ENCODE data around the gene BDNF.
A peak's percentile ranks its signal among the peaks of the same experiment; 100 is the strongest.

BDNF gene

DNA sequence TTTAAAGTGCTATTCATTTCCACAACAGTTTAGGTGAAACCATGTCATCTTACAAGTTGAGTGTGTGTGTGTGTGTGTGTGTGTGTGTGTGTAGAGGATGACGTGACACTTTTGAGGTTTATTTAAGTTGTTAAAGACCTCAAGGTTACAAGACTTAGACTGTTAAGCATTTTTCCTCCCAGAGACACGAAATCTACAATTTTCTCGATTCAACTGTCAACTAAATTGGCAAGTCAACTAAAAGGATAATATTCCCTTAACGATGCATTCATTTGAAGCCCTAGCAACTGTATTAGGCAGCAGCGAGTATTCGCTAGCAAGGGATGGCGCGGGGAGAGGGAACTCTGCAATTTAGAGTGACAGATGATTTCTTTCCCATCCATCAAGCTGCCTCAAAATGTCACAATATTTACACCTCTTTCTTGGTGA, 17.6 kb upstream of the BDNF start:
- Mint-ChIP-seq H3K4me3 (no peak overlapping the region), H3K27me3 (peaks cover 69% of the 10 kb centered on the region), H3K4me1 (ENCODE audit: low read depth) (peaks cover 11% of the 10 kb centered on the region)

DNA sequence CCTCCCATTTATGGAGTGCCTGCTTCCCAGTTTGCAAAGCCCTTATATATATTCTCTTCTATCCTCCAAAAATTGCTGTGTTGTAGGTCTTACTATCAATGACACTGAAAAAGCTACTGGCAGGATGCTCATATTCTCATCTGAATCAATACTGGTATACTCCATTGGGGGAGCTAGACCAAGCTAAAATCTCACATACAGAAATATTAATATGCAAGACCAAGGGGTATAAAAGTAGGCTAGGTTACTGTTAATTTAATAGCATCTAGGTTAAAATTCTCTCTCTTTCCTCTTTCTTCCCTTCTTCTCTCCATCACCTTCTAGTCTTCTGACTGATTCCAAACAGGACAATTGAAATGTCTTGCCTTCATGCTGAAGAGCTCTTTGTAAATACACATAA, 17.1 kb upstream of the BDNF start:
- Mint-ChIP-seq H3K27me3 (peaks cover 65% of the 10 kb centered on the region), H3K36me3 (ENCODE audit: low read depth) (peaks cover 1% of the 10 kb centered on the region), H3K4me3 (no peak overlapping the region), H3K27ac (no peak overlapping the region), H3K9me3 (peaks cover 16% of the 10 kb centered on the region), H3K4me1 (ENCODE audit: low read depth) (peaks cover 11% of the 10 kb centered on the region)
- DNase-seq, result no peak

More for the DNA sequence above, 17.6 kb upstream of the BDNF start:
- H3K27ac Mint-ChIP-seq, result no peak overlapping the region
- no peak for DNase-seq
- H3K9me3 Mint-ChIP-seq, result peaks cover 16% of the 10 kb centered on the region
- peaks cover 1% of the 10 kb centered on the region for H3K36me3 Mint-ChIP-seq (ENCODE audit: low read depth)

DNA sequence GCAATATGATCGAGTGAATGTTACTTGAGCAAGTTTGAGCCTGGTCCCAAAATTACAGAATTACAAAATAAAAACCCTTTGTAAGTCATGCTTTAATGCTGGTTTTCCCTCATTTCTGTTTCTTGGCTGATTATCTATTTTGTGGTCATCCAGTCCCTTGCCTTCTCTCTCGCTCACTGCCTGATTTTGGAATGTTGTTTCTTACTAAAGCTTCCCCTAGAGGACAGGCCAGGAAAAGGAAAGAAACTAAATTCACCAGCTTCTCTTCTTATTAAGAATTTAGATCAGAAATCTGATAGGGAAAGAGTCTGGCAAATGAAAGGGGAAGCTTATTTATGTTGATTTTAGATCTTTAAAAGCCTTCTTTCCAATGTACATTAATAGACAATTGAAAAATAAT, 16.6 kb upstream of the BDNF start:
- H3K27me3 Mint-ChIP-seq, result peaks cover 60% of the 10 kb centered on the region
- peaks cover 7% of the 10 kb centered on the region for H3K4me1 Mint-ChIP-seq (ENCODE audit: low read depth)
- H3K27ac Mint-ChIP-seq, result no peak overlapping the region
- no peak overlapping the region for H3K4me3 Mint-ChIP-seq
- peaks cover 1% of the 10 kb centered on the region for H3K36me3 Mint-ChIP-seq (ENCODE audit: low read depth)
- DNase-seq, result no peak
- peaks cover 16% of the 10 kb centered on the region for H3K9me3 Mint-ChIP-seq

DNA sequence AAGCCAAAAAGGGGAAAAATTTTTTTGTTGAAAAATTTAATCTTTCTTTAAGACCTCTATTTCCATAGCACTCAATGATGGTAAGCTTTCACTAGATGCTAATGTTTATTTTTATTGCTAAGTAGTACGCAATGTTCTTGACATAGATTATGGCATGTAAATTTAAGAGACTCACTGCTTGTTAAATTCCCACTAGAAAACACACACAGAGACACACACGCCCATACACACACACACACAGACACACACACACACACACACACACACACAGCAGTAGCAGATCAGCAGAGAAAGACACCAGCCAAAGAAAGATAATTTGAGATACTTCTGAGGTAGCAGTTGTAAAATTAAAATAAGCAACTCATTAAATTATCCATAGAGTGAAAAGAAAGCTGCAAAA, 16.0 kb upstream of the BDNF start:
- no peak overlapping the region for H3K4me3 Mint-ChIP-seq
- peaks cover 2% of the 10 kb centered on the region for H3K4me1 Mint-ChIP-seq (ENCODE audit: low read depth)
- H3K9me3 Mint-ChIP-seq, result peaks cover 14% of the 10 kb centered on the region
- DNase-seq, result no peak
- no peak overlapping the region for H3K27ac Mint-ChIP-seq
- H3K27me3 Mint-ChIP-seq, result peaks cover 57% of the 10 kb centered on the region
- H3K36me3 Mint-ChIP-seq (ENCODE audit: low read depth), result peaks cover 1% of the 10 kb centered on the region

DNA sequence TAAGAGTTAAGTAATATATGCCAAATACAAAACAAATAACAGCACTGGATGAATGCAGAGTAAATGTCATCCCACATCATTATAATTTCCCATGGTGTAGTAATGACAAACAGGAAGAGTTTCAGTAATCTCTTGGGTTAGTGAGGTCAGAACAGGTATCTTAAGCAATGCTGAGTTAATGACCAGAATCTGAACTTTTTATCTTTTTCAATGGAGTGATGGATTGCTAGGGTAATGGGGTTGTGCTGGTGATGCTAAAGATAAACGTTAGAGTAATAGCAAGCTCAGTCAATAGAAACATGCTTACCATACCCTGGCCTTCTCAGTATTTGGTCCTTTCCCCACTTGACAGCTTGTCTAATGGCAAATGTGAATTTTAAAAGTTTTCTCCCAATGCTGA, 11.5 kb upstream of the BDNF start:
- Mint-ChIP-seq H3K9me3 (no peaks in the 10 kb centered on the region), H3K27me3 (peaks cover 33% of the 10 kb centered on the region)

DNA sequence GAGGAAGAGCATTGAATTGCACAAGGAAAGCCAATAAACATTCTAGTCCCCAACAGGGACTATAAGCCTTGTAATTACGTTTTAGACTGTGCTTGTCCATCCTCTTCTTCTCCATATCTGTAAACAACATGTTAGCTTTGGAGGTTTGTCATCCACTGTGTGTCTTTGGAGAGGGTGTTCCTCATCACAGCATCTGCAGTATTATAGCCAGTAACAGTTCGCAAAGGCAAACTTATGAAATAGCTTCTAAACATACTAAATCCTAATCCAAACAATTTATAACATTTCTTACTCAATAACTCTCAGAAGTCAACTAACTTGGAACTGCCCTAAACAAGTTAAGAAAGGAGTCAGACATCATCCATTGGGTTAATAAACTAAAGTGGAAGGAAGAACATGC, 10.3 kb upstream of the BDNF start:
- Mint-ChIP-seq H3K4me1 (ENCODE audit: low read depth) (no peaks in the 10 kb centered on the region), H3K9me3 (no peaks in the 10 kb centered on the region), H3K36me3 (ENCODE audit: low read depth) (no peaks in the 10 kb centered on the region), H3K27ac (no peak overlapping the region), H3K4me3 (no peak overlapping the region), H3K27me3 (peaks cover 37% of the 10 kb centered on the region)
- no peak for DNase-seq

More for the DNA sequence above, 11.5 kb upstream of the BDNF start:
- Mint-ChIP-seq H3K36me3 (ENCODE audit: low read depth) (no peaks in the 10 kb centered on the region), H3K4me1 (ENCODE audit: low read depth) (no peaks in the 10 kb centered on the region), H3K4me3 (no peak overlapping the region), H3K27ac (no peak overlapping the region)
- no peak for DNase-seq

DNA sequence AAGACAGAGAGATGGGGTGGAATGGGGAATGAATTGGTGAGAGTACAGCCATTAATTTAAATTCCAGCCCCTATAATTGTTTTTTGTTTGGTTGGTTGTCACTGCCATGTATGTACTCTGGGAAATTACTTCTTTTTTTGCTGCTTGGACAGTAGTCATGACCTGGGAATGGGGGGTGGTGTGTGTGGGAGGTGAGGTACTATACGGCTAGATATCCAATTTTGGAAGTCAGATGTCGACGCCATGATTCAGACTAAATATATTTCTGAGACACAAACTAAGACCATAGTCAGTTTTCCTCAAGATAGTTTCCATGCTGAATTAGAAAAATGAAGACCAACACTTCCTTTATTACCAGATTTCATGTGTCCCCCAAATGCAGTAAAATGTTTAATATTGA, 7.4 kb upstream of the BDNF start:
- no peak overlapping the region for H3K27ac Mint-ChIP-seq
- DNase-seq, result no peak
- no peaks in the 10 kb centered on the region for H3K36me3 Mint-ChIP-seq (ENCODE audit: low read depth)
- no peak overlapping the region for H3K4me3 Mint-ChIP-seq
- no peaks in the 10 kb centered on the region for H3K9me3 Mint-ChIP-seq
- no peaks in the 10 kb centered on the region for H3K4me1 Mint-ChIP-seq (ENCODE audit: low read depth)
- peaks cover 46% of the 10 kb centered on the region for H3K27me3 Mint-ChIP-seq

DNA sequence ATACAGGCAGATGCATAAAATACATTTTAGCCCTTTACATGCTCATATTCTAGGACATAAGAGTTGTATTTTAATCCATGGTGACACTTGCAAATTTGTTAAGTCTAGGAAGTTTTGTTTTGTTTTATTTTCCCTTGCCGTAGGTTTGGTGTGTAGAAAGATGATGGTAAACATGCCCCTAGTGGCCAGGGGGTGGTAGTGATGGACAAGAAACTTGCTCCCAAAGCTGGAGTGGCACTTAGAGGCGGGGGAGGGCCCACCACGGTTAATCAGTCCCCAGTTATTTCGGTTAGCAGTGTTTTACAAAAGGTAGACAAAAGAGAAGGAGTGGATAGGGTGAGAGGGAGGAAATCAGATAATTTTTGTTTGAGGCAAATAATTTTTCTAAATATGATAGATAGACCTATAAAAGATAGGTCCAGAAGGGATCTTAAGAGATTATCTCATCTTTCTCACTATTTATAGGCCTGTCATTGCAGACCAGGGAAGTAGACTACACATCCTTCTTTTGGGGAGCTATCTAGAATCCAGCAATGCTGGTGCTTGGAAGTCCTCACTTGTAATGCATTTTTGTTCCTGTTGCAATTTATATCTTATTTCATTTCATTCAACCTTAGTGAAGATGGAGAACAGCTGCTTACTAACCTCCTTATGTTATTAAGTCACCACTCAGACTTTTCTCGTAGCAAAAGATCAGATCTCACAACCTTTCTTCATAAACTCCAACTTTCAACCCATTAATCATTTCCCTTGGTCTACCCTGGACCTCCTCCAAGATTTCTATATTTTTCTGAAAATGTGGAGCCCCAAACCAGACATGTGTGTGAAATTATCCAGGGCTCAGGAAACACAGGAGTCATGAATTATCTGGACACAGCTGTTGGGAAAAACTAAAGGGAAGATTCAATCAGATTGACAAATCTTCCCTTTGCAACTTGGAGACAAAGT, 5.9 kb upstream of the BDNF start:
- Mint-ChIP-seq H3K9me3 (no peaks in the 10 kb centered on the region), H3K4me1 (ENCODE audit: low read depth) (peaks cover 7% of the 10 kb centered on the region), H3K27ac (no peak overlapping the region), H3K36me3 (ENCODE audit: low read depth) (no peaks in the 10 kb centered on the region), H3K27me3 (peaks cover 58% of the 10 kb centered on the region), H3K4me3 (no peak overlapping the region)
- no peak for DNase-seq

DNA sequence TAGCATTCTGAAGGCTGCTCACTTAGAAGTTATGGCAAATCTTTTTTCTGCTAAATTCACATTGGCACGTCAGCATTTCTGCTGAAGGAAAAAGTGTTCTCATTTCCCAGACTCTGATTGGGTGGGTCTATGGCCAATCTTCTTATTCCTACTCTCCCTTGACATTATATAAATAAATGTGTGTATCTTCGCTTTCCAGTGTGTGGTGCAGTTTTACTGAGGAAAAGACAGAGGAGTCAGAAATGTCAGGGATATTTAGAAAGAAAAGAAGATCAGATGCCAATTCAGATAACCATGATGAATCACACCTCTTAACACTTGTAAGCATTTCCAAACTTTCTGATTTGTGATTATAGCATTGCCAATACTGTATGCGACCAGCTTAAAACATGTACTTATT, 3.2 kb upstream of the BDNF start:
- DNase-seq, result no peak

DNA sequence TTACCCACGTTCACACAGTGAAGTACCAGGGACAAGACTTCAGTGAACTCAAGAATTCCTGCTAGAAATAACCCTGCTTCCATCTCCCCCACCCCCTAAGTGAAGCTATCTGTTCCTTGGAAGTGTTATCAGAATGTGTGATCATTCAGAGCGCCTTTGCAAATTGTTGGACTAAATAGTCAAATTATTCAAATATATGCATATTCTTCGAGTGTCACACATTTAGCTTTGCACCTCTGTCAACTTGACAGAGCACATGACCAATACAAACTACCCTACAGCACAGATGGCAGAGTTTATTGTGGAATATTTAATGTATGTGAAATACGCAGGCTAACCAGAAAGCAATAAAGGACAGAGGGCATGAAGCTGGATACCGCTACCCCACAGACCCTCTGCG, 2.6 kb upstream of the BDNF start:
- Mint-ChIP-seq H3K9me3 (no peaks in the 10 kb centered on the region), H3K27ac (no peak overlapping the region), H3K36me3 (ENCODE audit: low read depth) (no peaks in the 10 kb centered on the region), H3K27me3 (peaks cover 74% of the 10 kb centered on the region), H3K4me3 (no peak overlapping the region), H3K4me1 (ENCODE audit: low read depth) (peaks cover 26% of the 10 kb centered on the region)
- DNase-seq, result no peak

More for the DNA sequence above, 3.2 kb upstream of the BDNF start:
- H3K4me3 Mint-ChIP-seq, result no peak overlapping the region
- H3K9me3 Mint-ChIP-seq, result no peaks in the 10 kb centered on the region
- no peak overlapping the region for H3K27ac Mint-ChIP-seq
- H3K36me3 Mint-ChIP-seq (ENCODE audit: low read depth), result no peaks in the 10 kb centered on the region
- H3K27me3 Mint-ChIP-seq, result peaks cover 70% of the 10 kb centered on the region
- H3K4me1 Mint-ChIP-seq (ENCODE audit: low read depth), result peaks cover 26% of the 10 kb centered on the region

DNA sequence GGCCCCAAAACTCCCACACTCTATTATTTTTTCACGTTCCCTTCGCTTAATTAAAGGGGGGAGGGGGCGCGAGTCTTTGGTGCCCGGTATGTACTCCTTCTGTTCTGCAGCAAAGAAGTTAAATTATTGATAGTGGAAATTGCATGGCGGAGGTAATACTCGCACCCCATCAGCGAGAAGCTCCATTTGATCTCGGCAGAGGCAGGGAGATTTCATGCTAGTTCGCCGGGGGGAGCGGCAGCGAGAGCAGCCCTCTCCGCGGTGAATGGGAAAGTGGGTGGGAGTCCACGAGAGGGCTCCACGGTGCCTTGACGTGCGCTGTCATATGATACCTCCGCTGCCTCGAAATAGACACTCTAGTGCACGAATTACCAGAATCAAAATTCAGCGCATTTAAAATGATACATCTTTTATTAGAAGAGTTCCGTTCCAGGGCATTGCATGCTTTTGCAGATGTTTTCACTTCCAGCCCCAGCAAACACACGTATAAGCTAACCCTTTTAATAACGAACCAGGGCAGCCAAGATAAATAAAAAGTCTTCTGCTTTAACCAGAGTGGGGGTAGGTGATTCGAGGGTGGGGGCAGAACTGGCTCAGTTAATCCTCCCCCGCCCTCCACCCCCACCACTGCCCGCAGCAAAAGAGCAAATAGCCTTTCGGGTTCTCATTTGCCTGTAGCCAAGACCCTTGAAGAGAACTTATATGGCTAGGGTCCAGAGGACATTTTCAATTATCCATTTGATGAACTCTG, 1.3 kb upstream of the BDNF start:
- H3K4me3 Mint-ChIP-seq, result peak overlapping the region; percentile 72
- no peak overlapping the region for H3K27ac Mint-ChIP-seq
- DNase-seq, result peak; percentile 30
- peaks cover 79% of the 10 kb centered on the region for H3K27me3 Mint-ChIP-seq
- peaks cover 26% of the 10 kb centered on the region for H3K4me1 Mint-ChIP-seq (ENCODE audit: low read depth)
- no peaks in the 10 kb centered on the region for H3K9me3 Mint-ChIP-seq
- H3K36me3 Mint-ChIP-seq (ENCODE audit: low read depth), result no peaks in the 10 kb centered on the region

DNA sequence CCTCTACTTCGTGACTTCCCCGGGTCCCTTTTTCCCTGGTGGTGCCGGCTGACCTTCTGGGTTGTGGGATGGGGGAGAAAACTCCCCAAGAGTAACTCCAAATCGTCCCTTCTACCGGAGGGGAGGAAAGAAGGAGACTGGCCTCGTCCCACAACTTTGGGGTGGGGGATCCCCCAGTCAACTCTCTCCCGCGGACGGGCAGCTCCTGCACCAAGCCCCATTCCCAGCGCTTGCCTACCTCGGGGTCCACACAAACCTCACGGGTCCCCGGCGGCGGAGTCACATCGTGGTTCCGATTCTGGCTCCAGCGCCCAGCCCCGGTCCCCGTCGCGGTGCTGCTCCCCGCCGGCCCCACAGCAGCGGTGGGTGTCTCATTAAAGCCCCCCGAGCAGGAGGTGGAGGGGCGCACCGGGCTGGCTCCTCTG, 317 bp downstream of the BDNF start:
- Mint-ChIP-seq H3K27ac (no peak overlapping the region), H3K27me3 (peaks cover 83% of the 10 kb centered on the region), H3K4me1 (ENCODE audit: low read depth) (peaks cover 26% of the 10 kb centered on the region), H3K36me3 (ENCODE audit: low read depth) (no peaks in the 10 kb centered on the region), H3K4me3 (peak overlapping the region; percentile 44), H3K9me3 (no peaks in the 10 kb centered on the region)
- peak; percentile 30 for DNase-seq

DNA sequence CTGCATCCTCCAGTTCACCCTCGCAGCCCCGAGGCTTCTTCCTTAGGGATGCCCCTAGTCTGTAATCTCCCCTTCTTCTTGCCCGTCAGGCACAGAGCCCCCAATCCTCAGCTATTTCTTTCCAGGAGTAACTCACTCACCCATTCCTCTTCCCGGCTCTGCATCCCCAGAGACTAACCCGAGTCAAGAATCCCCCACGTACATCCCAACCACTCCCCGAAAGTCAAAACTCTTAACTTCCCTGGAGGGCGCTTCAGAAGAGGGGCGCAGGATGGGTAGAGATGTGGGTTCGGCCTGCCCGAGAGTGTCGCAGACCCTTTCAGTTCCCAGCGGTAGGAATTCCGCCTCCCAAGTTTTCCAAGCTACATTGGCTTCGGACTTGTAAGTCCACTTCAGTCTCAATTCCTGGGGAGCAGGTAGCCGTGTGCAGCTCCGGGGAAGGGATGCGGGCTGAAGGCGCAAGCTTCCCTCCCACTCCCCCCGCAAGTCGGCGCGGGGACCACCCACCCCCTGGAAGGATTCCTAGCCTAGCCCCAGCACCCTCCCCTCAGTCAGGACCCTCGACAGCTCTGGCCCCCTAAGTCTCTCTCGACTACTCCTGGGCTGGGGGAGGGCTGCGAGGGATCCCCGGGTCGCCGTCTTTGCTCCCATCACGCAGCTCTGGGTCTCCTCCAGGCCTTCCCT, 871 bp downstream of the BDNF start:
- no peaks in the 10 kb centered on the region for H3K36me3 Mint-ChIP-seq (ENCODE audit: low read depth)
- H3K9me3 Mint-ChIP-seq, result no peaks in the 10 kb centered on the region
- peaks cover 26% of the 10 kb centered on the region for H3K4me1 Mint-ChIP-seq (ENCODE audit: low read depth)
- H3K27ac Mint-ChIP-seq, result no peak overlapping the region
- no peak for DNase-seq
- H3K27me3 Mint-ChIP-seq, result peaks cover 84% of the 10 kb centered on the region
- H3K4me3 Mint-ChIP-seq, result peak overlapping the region; percentile 44

DNA sequence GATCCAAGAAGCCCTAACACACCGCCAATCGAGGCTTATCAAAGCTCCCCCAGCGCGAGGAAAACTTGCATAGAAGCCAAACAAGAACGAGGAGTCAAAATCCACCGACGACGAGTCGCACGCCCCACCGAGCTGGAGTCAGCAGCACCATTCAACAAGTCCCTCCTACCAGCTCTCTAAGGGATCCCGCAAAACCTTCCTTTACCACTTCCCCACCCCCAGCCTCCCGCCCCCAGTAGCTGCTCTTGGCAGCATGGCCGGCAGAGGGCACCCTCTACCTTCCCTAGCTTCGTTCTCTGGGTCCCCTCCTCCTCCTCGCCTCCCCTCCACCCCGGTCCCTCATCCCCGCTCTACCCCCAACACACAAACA, 1.4 kb downstream of the BDNF start:
- Mint-ChIP-seq H3K9me3 (no peaks in the 10 kb centered on the region), H3K4me1 (ENCODE audit: low read depth) (peaks cover 26% of the 10 kb centered on the region), H3K27me3 (peaks cover 80% of the 10 kb centered on the region), H3K27ac (no peak overlapping the region), H3K4me3 (peak overlapping the region; percentile 44), H3K36me3 (ENCODE audit: low read depth) (no peaks in the 10 kb centered on the region)
- peak; percentile 76 for DNase-seq
